ENCODE measurements around the gene ASPHD2.

ASPHD2 gene

DNA sequence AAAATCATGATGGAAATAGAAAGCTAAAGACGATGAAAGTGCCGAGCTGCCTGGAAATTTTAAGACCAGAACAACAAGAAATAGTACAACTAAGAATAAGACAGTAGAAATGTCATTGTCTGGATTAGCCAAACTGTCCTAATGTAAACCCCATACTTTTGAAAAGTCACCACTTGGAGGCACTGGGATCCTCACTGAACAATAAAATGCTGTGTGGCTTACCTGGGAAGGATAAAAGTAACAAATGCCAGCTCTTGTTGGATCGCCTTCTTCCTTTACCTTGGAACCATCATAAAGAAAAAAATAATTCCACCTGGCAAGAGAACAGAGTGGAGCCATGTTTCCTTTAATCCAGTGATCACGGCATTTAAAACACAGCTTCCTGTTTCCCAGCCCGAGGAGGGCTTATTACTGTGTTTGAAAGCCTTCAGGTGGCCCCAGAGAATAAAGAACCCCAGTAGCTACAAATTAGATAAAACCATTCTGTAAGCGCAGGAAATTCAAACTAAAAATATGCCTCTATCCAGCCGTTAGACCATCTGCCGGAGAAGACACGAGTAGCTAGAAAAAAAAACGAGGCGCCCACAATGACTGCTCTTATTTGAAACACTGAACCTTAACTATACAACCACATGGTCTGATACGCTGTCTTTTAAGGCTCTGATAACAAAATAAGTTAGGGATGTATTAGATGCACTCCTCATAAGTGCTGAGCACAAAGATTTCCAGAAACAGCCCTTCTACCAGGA, 50.2 kb downstream of the ASPHD2 start:
- no peak for DNase-seq

DNA sequence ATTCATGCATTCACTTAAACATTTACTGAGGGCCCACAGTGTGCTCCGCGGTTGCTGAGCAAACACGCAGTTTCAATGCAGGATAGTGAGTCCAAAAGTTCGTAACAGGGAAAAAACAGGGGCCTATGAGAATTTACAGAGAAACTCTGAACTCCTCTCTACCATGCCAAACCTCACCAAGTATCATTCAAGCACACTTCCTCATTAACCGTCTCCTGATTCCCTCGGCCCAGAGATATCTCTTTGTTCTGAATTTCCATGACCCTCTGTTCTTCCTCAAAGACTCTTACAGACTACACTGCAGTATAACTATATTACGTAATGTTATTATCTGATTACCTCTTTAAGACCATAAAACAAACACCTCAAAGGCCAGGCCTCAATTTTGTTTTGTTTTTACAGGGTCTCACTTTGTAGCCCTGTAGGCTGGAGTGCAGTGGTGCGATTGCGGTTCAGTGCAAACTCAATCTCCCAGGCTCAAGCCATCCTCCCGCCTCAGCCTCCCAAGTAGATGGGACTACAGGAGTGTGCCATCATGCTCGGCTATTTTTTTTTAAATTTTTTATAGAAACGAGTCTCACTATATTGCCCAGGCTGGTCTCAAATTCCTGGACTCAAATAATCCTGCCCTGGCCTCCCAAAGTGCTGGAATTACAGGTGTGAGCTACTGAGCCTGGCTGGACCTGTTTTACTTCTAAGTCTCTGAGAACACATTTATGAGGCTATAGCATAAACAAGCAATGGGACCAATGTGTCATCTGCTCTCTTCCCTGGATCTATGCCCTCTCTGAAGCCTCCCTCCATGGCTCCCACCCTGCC, 50.9 kb downstream of the ASPHD2 start:
- DNase-seq: no peak

DNA sequence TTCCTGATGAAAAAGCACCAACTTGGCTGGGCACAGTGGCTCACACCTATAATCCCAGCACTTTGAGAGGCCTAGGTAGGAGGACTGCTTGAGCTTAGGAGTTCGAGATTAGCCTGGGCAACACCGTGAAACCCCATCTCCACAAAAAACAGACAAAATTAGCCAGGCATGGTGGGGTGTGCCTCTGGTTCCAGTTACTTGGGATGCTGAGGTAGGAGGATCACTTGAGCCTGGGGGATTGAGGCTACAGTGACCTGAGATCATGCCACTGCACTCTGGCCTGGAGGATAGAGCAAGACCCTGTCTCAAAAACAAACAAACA, 51.5 kb downstream of the ASPHD2 start:
- DNase-seq: no peak

DNA sequence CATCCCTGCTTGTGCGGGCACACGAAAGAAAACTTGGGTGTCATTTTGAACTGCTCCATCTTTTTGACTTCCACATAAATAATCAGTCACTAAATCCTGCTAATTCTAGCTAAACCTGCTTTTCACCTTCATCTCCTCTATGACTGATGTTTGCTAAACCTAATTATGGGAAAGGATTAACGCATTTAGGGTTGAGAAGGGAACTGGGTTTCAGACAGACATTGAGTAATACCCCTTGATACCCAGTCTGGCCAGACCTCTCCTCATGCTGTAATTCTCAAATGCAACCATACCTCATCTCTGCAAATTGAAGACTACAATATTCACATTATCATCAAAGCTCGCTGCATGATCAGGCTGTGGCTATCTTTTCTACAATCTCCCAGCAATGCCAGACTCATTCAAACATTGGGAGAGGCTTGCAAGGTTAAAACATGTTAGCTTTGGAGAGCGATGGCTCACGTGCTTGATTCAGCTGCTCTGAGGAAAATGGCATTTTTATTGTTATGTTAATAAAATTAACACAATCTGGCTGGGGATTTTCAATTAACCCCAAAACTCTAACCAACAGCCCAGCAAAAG, 52.1 kb downstream of the ASPHD2 start:
- no peak for DNase-seq

DNA sequence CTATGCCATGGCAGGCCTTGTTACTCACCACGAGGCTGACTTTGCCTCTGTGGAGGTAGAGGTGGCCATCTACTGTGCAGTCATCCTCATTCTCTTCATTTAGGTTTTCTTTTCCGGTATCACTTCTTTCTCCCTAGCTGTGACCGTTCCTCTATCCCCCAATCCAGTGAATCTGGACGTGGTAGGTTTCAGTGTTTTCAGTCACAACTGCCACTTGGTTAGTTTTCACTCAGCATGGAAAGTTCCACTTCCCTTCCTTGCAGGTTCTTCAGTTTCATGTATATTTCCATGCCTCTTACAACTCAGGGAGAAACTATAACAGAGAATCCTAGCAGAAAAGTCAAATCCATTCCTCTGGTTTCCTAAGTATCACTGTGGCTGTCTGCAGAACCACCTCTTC, 52.6 kb downstream of the ASPHD2 start:
- DNase-seq: no peak

DNA sequence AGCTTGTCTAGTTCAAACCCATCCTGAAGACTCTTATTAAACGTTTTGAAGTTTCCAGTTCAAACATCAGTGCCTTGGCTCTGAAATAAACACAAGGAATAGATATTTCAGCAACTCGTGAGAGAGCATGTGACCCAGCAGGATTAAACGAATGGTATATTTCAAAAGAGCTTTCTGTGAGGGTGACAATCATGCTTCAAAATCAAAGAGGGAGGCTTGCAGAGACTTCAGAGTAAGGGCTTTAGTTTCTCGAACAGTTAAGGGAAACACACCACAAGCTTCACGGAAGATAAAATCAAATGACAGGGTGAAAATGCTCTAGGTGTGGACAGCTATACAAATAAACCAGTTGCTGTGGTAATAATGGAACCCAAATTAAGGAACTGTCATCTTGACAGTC, 53.1 kb downstream of the ASPHD2 start:
- DNase-seq: no peak

DNA sequence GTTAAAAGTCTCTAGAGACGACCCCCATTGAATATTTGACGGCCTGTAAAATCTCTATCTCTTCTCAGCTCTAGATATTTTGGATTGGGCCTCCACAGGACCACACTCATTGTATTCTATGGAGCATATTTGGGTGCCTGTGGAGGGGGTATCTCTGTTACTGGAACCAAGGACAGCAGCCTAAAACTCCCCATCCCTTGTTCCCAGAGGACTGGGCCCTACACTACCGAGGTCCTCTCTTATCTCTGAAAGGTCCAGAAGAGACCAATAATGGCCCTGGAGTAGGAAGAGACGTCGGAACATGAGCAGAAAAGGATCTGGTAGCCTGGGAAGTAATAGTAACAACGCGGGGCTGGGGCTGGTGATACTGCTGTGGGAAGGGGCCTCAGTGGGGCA, 54.0 kb downstream of the ASPHD2 start:
- no peak for DNase-seq

DNA sequence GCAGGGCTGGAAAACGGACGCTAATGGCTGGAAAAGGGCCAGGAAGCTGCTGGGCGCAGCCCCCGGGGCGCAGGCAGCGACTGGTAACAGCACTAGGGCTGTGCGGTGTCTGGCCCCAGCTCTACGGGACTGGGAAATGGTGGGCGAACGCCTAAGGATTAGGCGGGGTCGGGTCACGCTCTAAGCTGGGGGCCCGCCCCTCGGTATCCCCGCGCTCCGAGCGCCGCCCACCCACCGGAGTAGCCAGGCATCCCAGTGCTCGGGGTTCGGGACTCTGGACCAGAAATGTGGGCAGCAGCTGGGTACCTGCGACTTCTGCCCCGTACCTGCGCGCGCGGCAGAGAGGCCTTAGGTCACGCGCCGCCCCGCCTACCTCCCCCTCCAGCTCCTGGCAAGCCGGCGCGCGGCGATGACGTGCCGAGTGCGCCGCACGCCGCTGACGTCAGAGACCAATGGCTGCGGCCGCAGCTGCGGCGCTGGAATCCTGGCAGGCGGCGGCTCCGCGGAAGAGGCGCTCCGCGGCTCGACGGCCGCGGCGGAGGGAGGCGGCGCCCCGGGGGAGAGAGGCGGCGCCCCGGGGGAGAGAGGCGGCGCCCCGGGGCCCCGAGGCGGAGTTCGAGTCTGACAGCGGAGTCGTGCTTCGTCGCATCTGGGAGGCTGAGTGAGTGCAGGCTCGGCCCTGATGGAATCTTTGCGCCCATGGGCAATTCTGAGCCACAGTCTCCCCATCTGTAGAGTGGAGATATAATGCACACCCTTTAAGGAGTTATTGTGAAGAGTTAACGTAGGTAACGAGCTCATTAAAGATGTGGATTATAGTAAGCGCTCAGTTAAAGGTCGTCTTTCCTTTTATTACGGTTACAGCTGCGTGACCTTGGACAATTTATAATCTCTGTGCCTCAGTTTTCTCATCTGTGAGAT, 54.6 kb downstream of the ASPHD2 start, which contains the start of the genes HPS4 and SRRD:
TSS of gene HPS4 (minus strand) at position 345 of the 921 bp plus-strand sequence. CDS start 2,021 bp downstream, outside the sequence.
TSS of gene SRRD (plus strand) at position 439 of the 921 bp plus-strand sequence. CDS start at position 453, 14 bp downstream.
- peak; percentile 86 for DNase-seq

DNA sequence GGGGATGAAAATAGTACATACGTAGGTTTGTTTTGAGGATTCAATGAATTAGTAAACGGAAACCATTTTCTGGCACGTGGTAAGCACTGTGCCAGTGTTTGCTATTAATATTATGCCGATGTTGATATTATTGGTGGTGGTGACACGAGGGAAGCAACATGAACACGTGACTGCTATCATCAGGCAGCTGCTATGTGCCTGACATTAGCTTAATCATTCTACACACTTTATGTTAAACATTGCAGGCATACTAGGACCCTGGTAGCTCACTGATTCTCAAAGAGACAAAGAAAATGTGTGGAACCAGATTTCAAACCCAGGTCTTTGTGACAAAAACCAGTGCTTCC, 55.3 kb downstream of the ASPHD2 start:
- DNase-seq: no peak

DNA sequence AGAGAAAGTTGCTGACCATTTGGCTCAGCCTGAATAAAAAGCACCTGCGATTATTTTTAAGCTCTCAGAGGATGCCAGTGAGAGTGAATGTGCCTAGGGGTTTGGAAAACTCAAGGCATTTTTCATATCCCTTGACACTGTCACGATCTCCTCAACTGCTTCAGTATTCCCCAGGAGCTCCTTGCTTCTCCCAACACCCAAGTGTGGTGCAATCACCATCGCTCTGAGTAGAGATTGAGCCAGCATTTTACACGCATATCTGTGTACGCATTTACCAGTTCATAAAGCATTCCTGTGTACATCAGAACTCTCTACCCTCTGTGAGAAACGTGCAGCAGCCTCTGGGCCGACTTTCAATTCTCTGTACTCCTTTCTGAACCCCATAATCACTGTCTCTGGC, 56.0 kb downstream of the ASPHD2 start:
- no peak for DNase-seq

DNA sequence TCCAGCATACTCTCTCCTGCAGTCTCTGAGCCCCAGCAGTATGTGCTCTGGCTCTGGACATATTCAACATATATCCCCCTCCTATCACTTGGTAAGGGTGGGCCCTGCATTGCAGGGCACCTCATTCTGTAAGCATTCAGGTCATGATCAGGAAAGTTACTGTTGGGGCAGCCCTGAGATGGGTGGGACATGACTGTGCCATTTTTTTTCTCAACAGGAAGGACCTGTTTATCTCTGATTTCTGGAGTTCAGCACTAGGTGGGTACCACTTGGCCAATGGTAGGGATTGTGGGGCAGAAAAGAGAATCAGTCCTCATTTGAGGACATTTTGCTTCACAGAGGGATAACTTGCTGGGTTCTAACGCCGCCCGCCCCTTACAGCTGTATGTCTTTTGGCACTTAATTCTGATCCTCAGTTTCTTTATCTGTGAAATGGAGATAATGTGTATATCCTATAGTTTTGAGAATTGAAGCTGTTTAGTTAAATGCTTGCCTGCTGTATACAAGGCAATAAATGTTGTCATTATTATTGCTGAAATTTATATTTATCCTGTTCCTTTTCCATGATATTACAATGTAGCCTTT, 56.8 kb downstream of the ASPHD2 start:
- DNase-seq: no peak

DNA sequence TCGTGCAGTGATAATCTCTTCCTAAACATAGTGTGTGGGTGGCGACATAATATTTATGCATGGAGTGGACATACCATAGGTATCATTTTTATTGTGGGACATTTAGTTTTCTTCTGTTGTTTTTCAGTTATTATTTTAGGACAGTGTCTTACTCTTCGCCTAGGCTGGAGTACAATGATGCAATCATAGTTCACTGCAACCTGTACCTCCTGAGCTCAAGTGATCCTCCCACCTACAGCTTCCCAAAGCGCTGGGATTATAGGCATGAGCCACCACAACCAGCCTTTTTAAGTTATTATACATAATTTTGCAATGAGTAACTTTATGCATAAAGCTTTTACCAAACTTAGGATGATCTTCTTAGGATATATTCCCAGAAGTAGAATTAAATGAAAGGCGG, 57.3 kb downstream of the ASPHD2 start:
- DNase-seq: no peak

DNA sequence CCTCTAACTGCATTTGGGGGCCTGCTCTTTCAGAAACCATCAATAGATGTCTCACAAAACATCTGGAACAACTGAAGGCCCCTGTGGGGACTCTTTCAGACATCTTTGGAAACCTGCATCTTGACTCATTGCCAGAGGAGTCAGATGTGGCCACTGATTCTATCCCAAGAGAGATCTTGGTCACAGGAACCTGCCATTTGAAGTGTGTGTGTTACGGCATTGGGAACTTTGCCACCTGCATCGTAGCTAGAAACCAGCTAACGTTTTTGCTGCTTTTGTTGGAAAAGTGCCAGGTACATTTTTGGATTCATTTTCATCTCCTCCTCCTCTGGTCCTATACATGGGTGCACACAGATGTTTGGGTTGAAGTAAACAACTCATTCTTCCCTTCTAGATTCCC, 58.9 kb downstream of the ASPHD2 start:
- no peak for DNase-seq

DNA sequence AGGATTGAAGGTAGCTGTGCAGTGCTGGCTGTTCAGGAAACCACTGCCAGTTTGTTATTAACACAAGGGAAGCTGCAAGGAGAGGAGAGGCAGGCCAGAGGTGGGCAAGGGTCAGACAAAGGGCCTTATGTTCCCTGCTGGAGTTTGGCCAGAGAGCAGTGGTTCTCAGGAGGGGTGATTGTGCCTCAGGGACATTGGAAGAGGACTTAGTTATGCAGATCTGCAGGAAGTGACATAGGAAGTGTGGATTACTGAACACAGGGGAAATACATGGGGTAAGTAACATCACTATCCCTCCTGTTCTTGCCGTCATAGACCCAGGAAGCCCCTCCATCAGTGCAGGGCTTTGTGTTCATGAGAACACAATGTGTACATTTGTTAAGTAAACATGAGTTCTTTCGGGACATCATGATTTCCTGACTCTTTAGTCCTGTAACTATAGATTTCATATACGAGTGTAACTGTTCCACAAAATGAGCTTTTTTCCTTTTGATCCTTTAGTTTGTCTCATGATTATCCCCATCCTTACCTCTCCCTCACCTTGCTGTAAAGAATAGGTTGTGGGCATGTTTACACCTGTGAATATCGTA, 60.5 kb downstream of the ASPHD2 start:
- DNase-seq: no peak

DNA sequence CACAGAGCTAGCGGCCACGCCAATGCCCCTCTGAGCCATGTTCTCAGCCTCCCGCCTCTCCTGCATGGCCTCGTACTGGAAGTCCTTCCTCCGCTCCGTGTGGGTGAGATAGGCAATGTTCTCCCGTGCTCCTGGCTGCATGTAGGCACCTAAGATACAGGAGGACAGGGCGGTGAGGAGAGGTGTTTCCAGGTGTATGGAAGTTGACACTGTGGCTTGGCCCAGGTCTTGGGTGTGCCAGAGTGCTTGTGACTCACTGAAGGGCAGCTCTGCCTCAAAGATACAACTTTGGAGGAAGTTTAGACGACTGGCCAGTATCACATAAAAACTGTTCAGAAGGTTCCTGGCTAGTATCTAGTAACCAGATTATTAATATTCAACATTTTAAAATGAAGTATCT, 63.2 kb downstream of the ASPHD2 start:
- DNase-seq: no peak

DNA sequence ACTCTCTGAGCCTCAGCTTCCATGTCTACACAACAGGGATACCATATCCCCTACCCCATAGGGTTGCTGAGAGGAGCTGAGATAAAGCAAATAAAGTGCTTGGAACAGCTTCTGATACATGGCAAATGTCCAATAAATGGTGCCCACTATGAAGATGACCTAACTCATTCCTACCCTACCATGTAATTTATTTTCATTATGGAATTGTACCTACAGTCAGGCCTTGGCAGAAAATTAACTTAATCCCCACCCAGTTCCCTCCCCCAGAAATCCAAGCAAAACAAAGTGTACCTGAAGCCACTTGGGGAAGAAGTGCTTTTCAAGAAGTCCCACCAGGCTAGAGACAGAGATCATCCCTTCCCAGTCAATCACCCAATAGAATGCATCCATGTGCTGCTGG, 65.4 kb downstream of the ASPHD2 start:
- DNase-seq: no peak

Data from HCEC 1CT (cell line).